KMS-11 (cell line): ENCODE results near the gene MICAL2.

Experiments used
- H2AFZ ChIP-seq: fragments of 200-600 bp; sonication (generic); 2 replicates; pipeline ENCODE4 v1.6.1; 2016; ENCODE audit warnings: antibody characterized with exemption, mixed run types, low read depth
- H3K27ac ChIP-seq: fragments of 200-600 bp; sonication (generic); 2 replicates; pipeline ENCODE4 v1.6.1; 2016; ENCODE audit warnings: mild to moderate bottlenecking, mixed run types
- H3K27me3 ChIP-seq: fragments of 200-600 bp; sonication (generic); 2 replicates; pipeline ENCODE4 v1.6.1; 2017; ENCODE audit warnings: mild to moderate bottlenecking, low read depth, mixed run types, moderate library complexity; ENCODE audit not compliant: insufficient read depth
- H3K36me3 ChIP-seq: fragments of 200-600 bp; sonication (generic); 2 replicates; pipeline ENCODE4 v1.6.1; 2017; ENCODE audit warnings: mild to moderate bottlenecking, mixed run types; ENCODE audit not compliant: insufficient read depth
- H3K4me1 ChIP-seq: fragments of 200-600 bp; sonication (generic); 2 replicates; pipeline ENCODE4 v1.6.1; 2016; ENCODE audit warnings: mild to moderate bottlenecking, low read depth, mixed run types; ENCODE audit not compliant: poor library complexity, severe bottlenecking
- H3K4me2 ChIP-seq: fragments of 200-600 bp; sonication (generic); 2 replicates; pipeline ENCODE4 v1.7.0; 2016; ENCODE audit warnings: mild to moderate bottlenecking, mixed run types
- H3K4me3 ChIP-seq: fragments of 200-600 bp; sonication (generic); IDR thresholded peaks from 2 replicates; pipeline ENCODE4 v1.6.1; 2017; ENCODE audit warnings: low read depth, low read length, mixed read lengths; ENCODE audit not compliant: insufficient read depth
- H3K79me2 ChIP-seq: fragments of 200-600 bp; sonication (generic); 2 replicates; pipeline ENCODE4 v1.6.1; 2016; ENCODE audit warnings: low read depth, mixed run types; ENCODE audit not compliant: insufficient read depth
- H3K9ac ChIP-seq: fragments of 200-600 bp; sonication (generic); 2 replicates; pipeline ENCODE4 v1.6.1; 2016; ENCODE audit warnings: mild to moderate bottlenecking, mixed run types
- H4K20me1 ChIP-seq: fragments of 200-600 bp; sonication (generic); 2 replicates; pipeline ENCODE4 v1.6.1; 2016; ENCODE audit warnings: mild to moderate bottlenecking, mixed run types; ENCODE audit not compliant: insufficient read depth
- TF ChIP-seq, protein P1 (sequence below): fragments of 200-600 bp; sonication (generic); conservative IDR thresholded peaks from 2 replicates; pipeline ENCODE4 v1.6.1; 2017; ENCODE audit warnings: low read depth, mild to moderate bottlenecking, antibody characterized with exemption, low read length, moderate library complexity, mixed read lengths

MICAL2 gene

DNA sequence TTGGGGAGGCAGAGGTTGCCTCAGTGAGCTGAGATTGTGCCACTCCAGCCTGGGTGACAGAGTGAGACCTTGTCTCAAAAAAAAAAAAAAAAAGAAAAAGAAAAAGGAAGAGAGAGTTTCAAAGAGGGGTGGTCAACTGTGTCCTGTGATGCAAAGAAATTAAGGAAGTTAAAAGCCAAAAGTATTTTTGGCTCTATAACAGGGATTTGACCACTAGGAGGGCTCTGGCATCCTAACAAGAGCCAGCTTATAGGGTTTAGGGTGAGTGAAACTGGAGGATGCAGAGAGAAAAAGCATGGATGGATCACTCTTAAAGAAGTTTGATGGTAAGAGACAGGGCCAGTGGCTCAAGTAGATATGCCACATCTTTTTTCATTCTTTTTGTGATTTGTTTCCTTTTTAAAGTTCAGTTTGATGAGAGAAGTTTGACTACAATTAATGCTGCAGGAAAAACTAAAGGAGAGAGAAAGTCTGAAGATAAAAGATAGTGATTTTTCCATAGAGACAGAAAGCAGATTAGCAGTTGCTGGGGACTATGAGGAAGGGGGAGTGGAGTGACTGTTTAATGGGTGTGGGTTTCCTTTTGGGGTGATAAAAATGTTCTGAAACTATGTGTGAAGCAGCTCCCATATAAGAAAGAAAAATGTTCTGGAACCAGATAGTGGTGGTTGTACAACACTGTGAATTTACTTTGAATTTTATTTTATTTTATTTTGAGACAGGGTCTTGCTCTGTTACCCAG, 11.1 kb upstream of the MICAL2 start:
- Histone ChIP-seq H3K4me2 (no peak overlapping the region), H3K79me2 (no peaks in the 10 kb centered on the region), H3K27me3 (no peaks in the 10 kb centered on the region), H3K36me3 (no peaks in the 10 kb centered on the region), H4K20me1 (no peaks in the 10 kb centered on the region), H3K4me1 (no peaks in the 10 kb centered on the region), H3K9ac (no peak overlapping the region), H3K27ac (no peak overlapping the region), H2AFZ (no peak overlapping the region), H3K4me3 (no peak overlapping the region)
- TF ChIP-seq, protein P1, sequence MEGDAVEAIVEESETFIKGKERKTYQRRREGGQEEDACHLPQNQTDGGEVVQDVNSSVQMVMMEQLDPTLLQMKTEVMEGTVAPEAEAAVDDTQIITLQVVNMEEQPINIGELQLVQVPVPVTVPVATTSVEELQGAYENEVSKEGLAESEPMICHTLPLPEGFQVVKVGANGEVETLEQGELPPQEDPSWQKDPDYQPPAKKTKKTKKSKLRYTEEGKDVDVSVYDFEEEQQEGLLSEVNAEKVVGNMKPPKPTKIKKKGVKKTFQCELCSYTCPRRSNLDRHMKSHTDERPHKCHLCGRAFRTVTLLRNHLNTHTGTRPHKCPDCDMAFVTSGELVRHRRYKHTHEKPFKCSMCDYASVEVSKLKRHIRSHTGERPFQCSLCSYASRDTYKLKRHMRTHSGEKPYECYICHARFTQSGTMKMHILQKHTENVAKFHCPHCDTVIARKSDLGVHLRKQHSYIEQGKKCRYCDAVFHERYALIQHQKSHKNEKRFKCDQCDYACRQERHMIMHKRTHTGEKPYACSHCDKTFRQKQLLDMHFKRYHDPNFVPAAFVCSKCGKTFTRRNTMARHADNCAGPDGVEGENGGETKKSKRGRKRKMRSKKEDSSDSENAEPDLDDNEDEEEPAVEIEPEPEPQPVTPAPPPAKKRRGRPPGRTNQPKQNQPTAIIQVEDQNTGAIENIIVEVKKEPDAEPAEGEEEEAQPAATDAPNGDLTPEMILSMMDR, result no peak; the same call in 1 of the 2 replicates

GRCh38 chr11:12100429-12100828, 10.0 kb upstream of the MICAL2 start:
- no peaks in the 10 kb centered on the region for H3K36me3 ChIP-seq
- no peaks in the 10 kb centered on the region for H3K79me2 ChIP-seq
- no peaks in the 10 kb centered on the region for H3K4me1 ChIP-seq
- H3K4me2 ChIP-seq, result no peak overlapping the region
- TF ChIP-seq, protein P1, result no peak
- no peaks in the 10 kb centered on the region for H3K27me3 ChIP-seq
- H4K20me1 ChIP-seq, result no peaks in the 10 kb centered on the region
- H3K4me3 ChIP-seq, result no peak overlapping the region
- H2AFZ ChIP-seq, result no peak overlapping the region
- H3K27ac ChIP-seq, result no peak overlapping the region
- no peak overlapping the region for H3K9ac ChIP-seq

DNA sequence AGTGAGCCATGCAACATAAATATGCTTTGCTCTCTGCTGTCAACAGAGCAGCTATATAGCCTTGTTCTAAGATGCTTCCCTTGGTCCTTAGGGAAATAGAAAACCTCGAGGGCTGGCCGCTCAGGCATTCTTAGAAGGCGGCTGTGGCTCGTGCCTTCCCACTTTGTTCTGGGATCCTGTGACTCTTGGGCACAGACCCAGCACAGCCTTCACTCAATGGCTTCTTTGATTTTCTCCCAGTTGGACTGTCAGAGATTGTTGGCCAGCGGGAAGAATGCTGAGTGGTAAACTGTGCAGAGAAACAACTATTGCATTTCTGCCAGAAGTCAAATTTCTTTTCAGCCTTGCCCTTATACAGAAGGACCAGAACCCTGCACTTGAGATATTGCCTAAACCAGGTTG, 9.5 kb upstream of the MICAL2 start:
- Histone ChIP-seq H4K20me1 (no peaks in the 10 kb centered on the region), H3K36me3 (no peaks in the 10 kb centered on the region), H3K4me3 (no peak overlapping the region), H3K4me2 (no peak overlapping the region), H3K4me1 (no peaks in the 10 kb centered on the region), H3K79me2 (no peaks in the 10 kb centered on the region), H3K27me3 (no peaks in the 10 kb centered on the region), H2AFZ (no peak overlapping the region), H3K27ac (no peak overlapping the region), H3K9ac (no peak overlapping the region)
- TF ChIP-seq, protein P1, result no peak

DNA sequence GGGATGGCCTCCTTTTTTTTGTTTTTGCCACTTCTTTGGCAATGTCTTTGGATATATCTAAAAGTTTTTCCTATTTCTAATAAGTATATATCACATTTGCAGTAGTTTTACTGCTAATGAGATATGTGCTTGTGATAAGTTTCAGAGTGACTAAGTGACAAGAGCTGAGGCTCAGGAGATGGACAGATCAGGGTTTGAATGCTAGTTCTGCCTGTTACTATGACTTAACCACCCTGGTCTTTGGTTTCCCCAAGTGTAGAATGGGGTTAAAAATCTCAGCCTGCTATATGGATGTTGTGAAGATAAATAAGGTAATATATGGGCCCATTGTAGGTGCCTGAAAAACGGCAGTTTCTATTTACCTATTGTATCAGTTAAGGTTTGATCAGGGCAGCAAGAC, 9.1 kb upstream of the MICAL2 start:
- no peak overlapping the region for H3K27ac ChIP-seq
- H2AFZ ChIP-seq, result no peak overlapping the region
- no peak overlapping the region for H3K9ac ChIP-seq
- no peaks in the 10 kb centered on the region for H4K20me1 ChIP-seq
- H3K79me2 ChIP-seq, result no peaks in the 10 kb centered on the region
- no peak overlapping the region for H3K4me2 ChIP-seq
- H3K4me1 ChIP-seq, result no peaks in the 10 kb centered on the region
- H3K27me3 ChIP-seq, result no peaks in the 10 kb centered on the region
- H3K36me3 ChIP-seq, result no peaks in the 10 kb centered on the region
- H3K4me3 ChIP-seq, result no peak overlapping the region
- TF ChIP-seq, protein P1, result no peak
